ENCODE measurements around the gene NXPH3. TPM values are rescaled to one million over a fixed set of nuclear protein-coding genes. Genes with fewer than 3 reads are reported as not detected.

NXPH3 gene
- total RNA-seq, 2 donors from 2014 or later = 0.42 to 2.1 TPM

DNA sequence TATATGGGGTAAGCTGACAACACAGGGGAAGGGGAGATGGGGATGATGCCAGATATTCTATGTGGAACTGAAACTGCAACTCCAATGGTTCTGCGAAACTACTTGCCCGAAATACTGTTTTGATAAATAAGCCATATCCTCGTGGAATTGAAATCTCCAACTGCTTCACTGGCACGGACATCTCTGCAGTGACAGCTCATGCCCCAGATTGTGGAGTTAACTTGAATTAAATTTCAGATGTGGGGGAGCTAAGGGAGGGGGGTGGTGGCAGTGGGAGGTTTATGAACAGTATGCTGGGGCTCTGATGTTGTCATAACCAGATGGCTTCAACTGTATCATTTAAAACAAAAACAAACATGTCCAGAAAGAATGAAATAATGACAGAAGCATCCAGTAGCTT, 21.8 kb downstream of the NXPH3 start:
- H3K36me3 ChIP-seq = no peaks in the 10 kb centered on the region
- intact Hi-C loops (cut with DNase I) = no loop called here
- H3K27ac ChIP-seq = no peak overlapping the region
- no peaks in the 10 kb centered on the region for H3K4me1 ChIP-seq
- no peak for DNase-seq
- TF ChIP-seq, protein P1, sequence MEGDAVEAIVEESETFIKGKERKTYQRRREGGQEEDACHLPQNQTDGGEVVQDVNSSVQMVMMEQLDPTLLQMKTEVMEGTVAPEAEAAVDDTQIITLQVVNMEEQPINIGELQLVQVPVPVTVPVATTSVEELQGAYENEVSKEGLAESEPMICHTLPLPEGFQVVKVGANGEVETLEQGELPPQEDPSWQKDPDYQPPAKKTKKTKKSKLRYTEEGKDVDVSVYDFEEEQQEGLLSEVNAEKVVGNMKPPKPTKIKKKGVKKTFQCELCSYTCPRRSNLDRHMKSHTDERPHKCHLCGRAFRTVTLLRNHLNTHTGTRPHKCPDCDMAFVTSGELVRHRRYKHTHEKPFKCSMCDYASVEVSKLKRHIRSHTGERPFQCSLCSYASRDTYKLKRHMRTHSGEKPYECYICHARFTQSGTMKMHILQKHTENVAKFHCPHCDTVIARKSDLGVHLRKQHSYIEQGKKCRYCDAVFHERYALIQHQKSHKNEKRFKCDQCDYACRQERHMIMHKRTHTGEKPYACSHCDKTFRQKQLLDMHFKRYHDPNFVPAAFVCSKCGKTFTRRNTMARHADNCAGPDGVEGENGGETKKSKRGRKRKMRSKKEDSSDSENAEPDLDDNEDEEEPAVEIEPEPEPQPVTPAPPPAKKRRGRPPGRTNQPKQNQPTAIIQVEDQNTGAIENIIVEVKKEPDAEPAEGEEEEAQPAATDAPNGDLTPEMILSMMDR (IDR thresholded peaks at IDR 0.05) = no peak
- H3K27me3 ChIP-seq = no peaks in the 10 kb centered on the region
- H3K9me3 ChIP-seq = no peaks in the 10 kb centered on the region
- no peak overlapping the region for H3K4me3 ChIP-seq
- no peak overlapping the region for H3K9ac ChIP-seq (ENCODE audit: low read depth in 2 of 2, low read length in 2 of 2)

DNA sequence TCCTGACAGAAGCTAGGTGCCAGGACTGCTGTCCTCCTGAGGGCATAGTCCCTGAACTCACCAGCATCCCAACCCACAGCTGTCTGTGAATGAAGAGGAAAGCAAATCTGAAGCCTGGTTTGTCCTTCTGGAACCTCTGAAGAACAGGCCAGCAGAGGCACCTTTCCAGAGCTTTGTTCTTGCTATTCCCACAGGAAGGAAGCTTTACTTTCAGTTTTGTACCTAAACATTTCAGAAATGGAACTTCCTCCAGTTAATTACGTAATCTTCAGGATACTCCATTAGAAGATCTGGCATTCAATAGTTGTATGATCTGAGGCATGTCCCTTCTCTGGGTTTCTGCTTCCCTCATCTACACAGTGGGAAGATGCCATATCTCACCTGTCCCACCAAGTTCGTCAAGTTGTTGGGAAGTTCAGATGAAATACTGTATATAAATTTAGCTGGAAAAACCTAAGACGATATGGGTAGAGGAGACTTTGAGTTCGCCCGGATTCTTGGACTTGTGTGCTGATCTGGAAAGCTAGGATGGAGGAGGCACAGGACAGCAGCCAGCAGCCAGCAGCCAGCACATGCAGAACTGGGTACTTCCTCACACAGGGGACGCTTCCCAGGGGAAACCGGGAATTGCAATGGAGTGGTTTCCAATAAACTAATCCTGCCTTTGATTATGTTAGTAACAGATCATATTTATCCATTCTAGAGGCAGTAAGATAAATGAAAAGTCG, 22.4 kb downstream of the NXPH3 start:
- intact Hi-C loops (cut with DNase I) = no loop called here
- Histone ChIP-seq H3K27ac (no peak overlapping the region), H3K9ac (ENCODE audit: low read depth in 2 of 2, low read length in 2 of 2) (no peak overlapping the region), H3K4me3 (no peak overlapping the region), H3K4me1 (no peaks in the 10 kb centered on the region), H3K36me3 (no peaks in the 10 kb centered on the region), H3K27me3 (no peaks in the 10 kb centered on the region), H3K9me3 (no peaks in the 10 kb centered on the region)
- no peak for DNase-seq
- TF ChIP-seq, protein P1 (IDR thresholded peaks at IDR 0.05) = no peak

DNA sequence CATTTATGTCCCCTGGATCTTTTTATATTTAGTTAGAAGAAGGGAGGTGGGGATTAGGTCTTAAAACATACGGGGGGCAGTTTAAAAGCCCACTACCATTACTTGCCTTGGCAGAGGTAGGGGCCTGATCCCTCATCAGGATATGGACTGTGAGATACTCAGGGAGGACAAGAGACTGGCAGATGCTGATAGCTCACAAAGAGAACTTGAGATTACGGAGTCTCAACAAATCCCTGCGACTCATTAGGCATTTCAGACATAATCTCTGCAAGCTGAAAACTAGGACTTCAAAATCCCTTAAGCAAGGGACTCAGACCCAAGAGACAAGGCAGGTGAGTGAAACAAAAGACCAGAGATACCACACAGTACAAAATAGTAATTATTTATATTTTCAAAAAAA, 23.2 kb downstream of the NXPH3 start:
- TF ChIP-seq, protein P1 (IDR thresholded peaks at IDR 0.05) = no peak
- Histone ChIP-seq H3K4me1 (no peaks in the 10 kb centered on the region), H3K9me3 (no peaks in the 10 kb centered on the region), H3K9ac (ENCODE audit: low read depth in 2 of 2, low read length in 2 of 2) (no peak overlapping the region), H3K27me3 (no peaks in the 10 kb centered on the region), H3K27ac (no peak overlapping the region), H3K4me3 (no peak overlapping the region), H3K36me3 (no peaks in the 10 kb centered on the region)
- no peak for DNase-seq
- intact Hi-C loops (cut with DNase I) = no loop called here

- H3K9ac ChIP-seq (ENCODE audit: low read depth in 2 of 2, low read length in 2 of 2) = no peak overlapping the region
- no peak overlapping the region for H3K4me3 ChIP-seq
- H3K36me3 ChIP-seq = no peaks in the 10 kb centered on the region
- H3K27me3 ChIP-seq = no peaks in the 10 kb centered on the region
- no peaks in the 10 kb centered on the region for H3K9me3 ChIP-seq
- no peak overlapping the region for H3K27ac ChIP-seq
- no peaks in the 10 kb centered on the region for H3K4me1 ChIP-seq
- DNase-seq = no peak
- intact Hi-C loops (cut with DNase I) = no loop called here
- TF ChIP-seq, protein P1 (IDR thresholded peaks at IDR 0.05) = no peak
Observed at GRCh38 chr17:49600949-49601348, 25.3 kb downstream of the NXPH3 start.

DNA sequence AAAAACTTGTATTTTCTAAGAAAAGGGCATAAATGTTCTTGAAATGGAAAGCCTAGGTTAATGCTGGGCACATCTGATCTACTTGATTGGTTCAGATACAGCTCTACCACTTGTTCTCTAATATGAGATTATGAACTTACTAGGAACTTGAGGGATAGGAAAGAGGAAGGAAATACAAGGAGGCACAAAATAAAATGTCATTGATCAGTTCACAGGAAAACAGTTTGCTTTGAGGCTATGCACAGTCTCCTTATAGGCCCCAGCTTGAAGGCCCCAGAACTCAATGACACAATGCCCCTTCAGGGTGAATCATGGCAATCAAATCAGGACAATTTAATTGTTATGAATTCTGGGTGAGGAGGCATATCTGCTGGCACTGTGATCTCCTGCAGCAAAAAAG, 27.1 kb downstream of the NXPH3 start:
- H3K9me3 ChIP-seq = no peaks in the 10 kb centered on the region
- DNase-seq = no peak
- H3K4me3 ChIP-seq = no peak overlapping the region
- no peak overlapping the region for H3K9ac ChIP-seq (ENCODE audit: low read depth in 2 of 2, low read length in 2 of 2)
- H3K27ac ChIP-seq = no peak overlapping the region
- no peaks in the 10 kb centered on the region for H3K4me1 ChIP-seq
- intact Hi-C loops (cut with DNase I) = no loop called here
- no peaks in the 10 kb centered on the region for H3K36me3 ChIP-seq
- TF ChIP-seq, protein P1 (IDR thresholded peaks at IDR 0.05) = no peak
- no peaks in the 10 kb centered on the region for H3K27me3 ChIP-seq

Measured in colonic mucosa (tissue), 4 donors.